H1 (cell line): Measurements from ENCODE around the gene SCAMP3. TPM values are rescaled to one million over a fixed set of nuclear protein-coding genes. Genes with fewer than 3 reads are reported as not detected.

Experiments
- CTCF ChIA-PET: fragments of 300-600 bp; sonication (Branson Sonifier 250); formaldehyde crosslinking; loops from one replicate; lab custom pipeline; 2021; ENCODE audit not compliant: partially characterized antibody; lab: Charles Lee
- POLR2A ChIA-PET: fragments of 300-600 bp; sonication (Branson Sonifier 250); formaldehyde crosslinking; loops from one replicate; lab custom pipeline; 2021; ENCODE audit warnings: inconsistent platforms; ENCODE audit not compliant: partially characterized antibody; lab: Charles Lee
- DNase-seq, 2 experiments: peaks; one replicate each; pipeline versions ENCODE4 v3.0.0 to v3.0.0-alpha.2; 2010 to 2022; ENCODE audit warnings: low spot score in 2 of 2, low read depth in 1 of 2, mixed read lengths in 1 of 2
- FAIRE-seq: peaks from 2 replicates; lab custom pipeline; 2011; peaks lifted over from hg19 to GRCh38; lab: Jason Lieb, UNC
- H2AFZ ChIP-seq: 2 replicates; pipeline ENCODE4 v1.8.1; 2012; ENCODE audit warnings: low read length, inconsistent platforms
- H2AK5ac ChIP-seq: 2 replicates; pipeline ENCODE4 v1.6.1; 2013; ENCODE audit warnings: low read depth, low read length
- H2BK120ac ChIP-seq: replicated peaks from 2 replicates; pipeline ENCODE3; 2013; ENCODE audit warnings: low read depth, low read length, inconsistent platforms
- H2BK12ac ChIP-seq: 2 replicates; pipeline ENCODE4 v1.6.1; 2013; ENCODE audit warnings: low read depth, low read length
- H2BK15ac ChIP-seq: 2 replicates; pipeline ENCODE4 v1.6.1; 2013; ENCODE audit warnings: low read length
- H2BK20ac ChIP-seq: 2 replicates; pipeline ENCODE4 v1.6.1; 2013; ENCODE audit warnings: low read length
- H2BK5ac ChIP-seq: 2 replicates; pipeline ENCODE4 v1.6.1; 2013; ENCODE audit warnings: low read depth, low read length
- H3K14ac ChIP-seq: 2 replicates; pipeline ENCODE4 v1.6.1; 2013; ENCODE audit warnings: inconsistent platforms; ENCODE audit not compliant: insufficient read length
- H3K18ac ChIP-seq: 2 replicates; pipeline ENCODE4 v1.6.1; 2013; ENCODE audit warnings: low read length; ENCODE audit errors: extremely low read depth
- H3K23ac ChIP-seq: 2 replicates; pipeline ENCODE4 v1.6.1; 2013; ENCODE audit warnings: inconsistent platforms; ENCODE audit not compliant: insufficient read length
- H3K23me2 ChIP-seq: 2 replicates; pipeline ENCODE4 v1.6.1; 2013; ENCODE audit warnings: low read depth, low read length
- H3K27ac ChIP-seq: 2 replicates; pipeline ENCODE4 v1.6.1; 2011; ENCODE audit warnings: low read depth, low read length, inconsistent platforms
- H3K27me3 ChIP-seq, 4 experiments: replicated peaks in 1 of 4; 1 replicate in 1 of 4; 2 replicates in 3 of 4; pipeline versions ENCODE4 v1.6.1 to v1.8.1; 2011 to 2013; ENCODE audit warnings: low read length in 3 of 4, mild to moderate bottlenecking in 3 of 4, inconsistent platforms in 2 of 4, mixed read lengths in 2 of 4, moderate library complexity in 1 of 4; ENCODE audit not compliant: control insufficient read depth in 3 of 4, insufficient read depth in 3 of 4; ENCODE audit errors: extremely low read depth in 1 of 4
- H3K36me3 ChIP-seq, 4 experiments: 2 replicates each; pipeline versions ENCODE4 v1.6.1 to v1.8.1; 2011 to 2013; ENCODE audit warnings: mild to moderate bottlenecking in 4 of 4, low read length in 3 of 4, moderate library complexity in 2 of 4, control low read depth in 1 of 4, inconsistent platforms in 1 of 4; ENCODE audit not compliant: insufficient read depth in 4 of 4, control insufficient read depth in 2 of 4
- H3K4ac ChIP-seq: replicated peaks from 2 replicates; pipeline ENCODE3; 2013; ENCODE audit warnings: low read length, low read depth, mixed read lengths, inconsistent platforms; ENCODE audit not compliant: insufficient read length
- H3K4me1 ChIP-seq, 4 experiments: replicated peaks in 1 of 4; 1 replicate in 1 of 4; 2 replicates in 3 of 4; pipeline versions ENCODE4 v1.6.1 to v1.8.1; 2011 to 2013; ENCODE audit warnings: low read length in 3 of 4, inconsistent platforms in 2 of 4, mixed read lengths in 1 of 4; ENCODE audit not compliant: insufficient read depth in 4 of 4, control insufficient read depth in 3 of 4
- H3K4me2 ChIP-seq, 2 experiments: 2 replicates each; pipeline versions ENCODE4 v1.6.1 to v1.8.1; 2011 to 2013; ENCODE audit warnings: low read depth in 2 of 2, low read length in 2 of 2, control low read depth in 1 of 2, inconsistent platforms in 1 of 2, mild to moderate bottlenecking in 1 of 2; ENCODE audit not compliant: insufficient read depth in 1 of 2
- H3K4me3 ChIP-seq, 4 experiments: fragments of 200-600, 300-600 bp in 1 of 4; sonication (generic), shearing (Covaris generic), sonication (Bioruptor Twin) in 1 of 4; 2 replicates each; pipeline versions ENCODE4 v1.5.1 to v1.8.1; 2011 to 2016; ENCODE audit warnings: low read length in 4 of 4, low read depth in 3 of 4, control low read depth in 2 of 4, inconsistent platforms in 2 of 4, mild to moderate bottlenecking in 2 of 4, mixed read lengths in 1 of 4, moderate library complexity in 1 of 4; ENCODE audit not compliant: insufficient read depth in 2 of 4; ENCODE audit errors: extremely low read depth in 1 of 4
- H3K56ac ChIP-seq: replicated peaks from 2 replicates; pipeline ENCODE3; 2013; ENCODE audit warnings: low read depth, mild to moderate bottlenecking, mixed read lengths, low read length, inconsistent platforms; ENCODE audit not compliant: insufficient read length
- H3K79me1 ChIP-seq: 2 replicates; pipeline ENCODE4 v1.6.1; 2013; ENCODE audit warnings: low read depth, low read length, control low read depth
- H3K79me2 ChIP-seq, 2 experiments: 2 replicates each; pipeline versions ENCODE4 v1.6.1 to v1.8.1; 2012 to 2013; ENCODE audit warnings: low read length in 2 of 2, mild to moderate bottlenecking in 2 of 2, inconsistent platforms in 1 of 2; ENCODE audit not compliant: insufficient read depth in 2 of 2, control insufficient read depth in 1 of 2
- H3K9ac ChIP-seq, 4 experiments: replicated peaks in 1 of 4; 1 replicate in 1 of 4; 2 replicates in 3 of 4; pipeline versions ENCODE4 v1.6.1 to v1.8.1; 2011 to 2013; ENCODE audit warnings: low read depth in 3 of 4, low read length in 3 of 4, control low read depth in 2 of 4, mild to moderate bottlenecking in 2 of 4, moderate library complexity in 2 of 4, inconsistent platforms in 1 of 4; ENCODE audit errors: extremely low read depth in 1 of 4
- H3K9me3 ChIP-seq, 2 experiments: 2 replicates each; pipeline versions ENCODE4 v1.6.1 to v1.8.1; 2012 to 2013; ENCODE audit warnings: mild to moderate bottlenecking in 2 of 2, moderate library complexity in 2 of 2, control low read depth in 1 of 2, inconsistent platforms in 1 of 2, low read depth in 1 of 2, low read length in 1 of 2, mixed read lengths in 1 of 2; ENCODE audit not compliant: insufficient read depth in 2 of 2
- H4K20me1 ChIP-seq, 2 experiments: replicated peaks in 1 of 2; 2 replicates each; pipeline versions ENCODE3 to v1.8.1; 2011 to 2013; ENCODE audit warnings: inconsistent platforms in 2 of 2, low read length in 2 of 2, mild to moderate bottlenecking in 1 of 2; ENCODE audit not compliant: insufficient read depth in 2 of 2, control insufficient read depth in 1 of 2
- H4K5ac ChIP-seq: 2 replicates; pipeline ENCODE4 v1.6.1; 2013; ENCODE audit warnings: low read length, low read depth, mixed read lengths, inconsistent platforms; ENCODE audit not compliant: insufficient read length
- H4K8ac ChIP-seq: 2 replicates; pipeline ENCODE4 v1.8.0; 2013; ENCODE audit warnings: mild to moderate bottlenecking, moderate library complexity, low read length, inconsistent platforms; ENCODE audit not compliant: insufficient read depth; ENCODE audit errors: extremely low read depth
- H4K91ac ChIP-seq: replicated peaks from 2 replicates; pipeline ENCODE3; 2013; ENCODE audit warnings: low read length, mixed read lengths, inconsistent platforms; ENCODE audit not compliant: insufficient read length
- ASH2L ChIP-seq: fragments of 200-600, 300-600 bp; sonication (generic); IDR thresholded peaks from one replicate; pipeline ENCODE4 v1.7.1; 2017; ENCODE audit warnings: low read length
- BRCA1 ChIP-seq: IDR thresholded peaks from 2 replicates; pipeline ENCODE4 v1.6.1; 2012; ENCODE audit warnings: low read depth, low read length, improper control_type of control experiment
- CREB1 ChIP-seq: IDR thresholded peaks from 2 replicates; pipeline ENCODE4 v1.6.1; 2012; ENCODE audit warnings: inconsistent platforms
- CTBP2 ChIP-seq: IDR thresholded peaks from 2 replicates; pipeline ENCODE4 v1.7.0; 2011; ENCODE audit warnings: borderline replicate concordance, mild to moderate bottlenecking, moderate library complexity, mixed read lengths, low read length; ENCODE audit not compliant: insufficient read depth, insufficient read length
- FOSL1 ChIP-seq: IDR thresholded peaks from 2 replicates; pipeline ENCODE4 v1.6.1; 2011; ENCODE audit warnings: mild to moderate bottlenecking, low read depth, low read length, moderate library complexity; ENCODE audit not compliant: insufficient read depth
- SP2 ChIP-seq: IDR thresholded peaks from 2 replicates; pipeline ENCODE4 v1.6.1; 2012; ENCODE audit warnings: mild to moderate bottlenecking, low read length, inconsistent platforms
- WGBS, 2 experiments: shearing (Covaris generic) in 1 of 2; methylation state at CpG; one replicate each; pipeline versions ENCODE4 v1.1.6 to v1.1.7; 2013 to 2015; ENCODE audit warnings: low lambda C conversion rate in 2 of 2, mixed read lengths in 2 of 2, inconsistent platforms in 1 of 2, low coverage in 1 of 2, missing lambda C conversion rate in 1 of 2; ENCODE audit not compliant: insufficient replicate concordance in 2 of 2, insufficient coverage in 1 of 2, insufficient read length in 1 of 2; ENCODE audit errors: extremely low coverage in 1 of 2, missing lambda C conversion rate in 1 of 2; 5-methylcytosine and 5-hydroxymethylcytosine counted together
- polyA plus RNA-seq, 7 experiments: library from polyadenylated mRNA; depleted of rRNA in 3 of 7; stranded (reverse) in 5 of 7; unstranded in 2 of 7; fragments of >200 nt in 5 of 7; fragments of 200-250 nt in 2 of 7; gene quantifications; 1 replicate in 5 of 7; 2 replicates in 1 of 7; 4 replicates in 1 of 7; pipeline versions ENCODE4 v1.2.1 to v1.2.3, GENCODE V29; 2011 to 2013; ENCODE audit warnings: missing spikeins in 2 of 7, mixed read lengths in 2 of 7
- total RNA-seq: library from RNA; stranded (reverse); fragmentation: NEBNext Ultra II Directional; extraction: Animal tissue kit (Norgen Biotek cat#: 25700); gene quantifications from 2 replicates; pipeline ENCODE4 v1.2.1, GENCODE V29; 2021
- TF ChIP-seq, protein P1 (sequence below): IDR thresholded peaks from 2 replicates; pipeline ENCODE4 v1.6.1; 2012; ENCODE audit warnings: low read length, inconsistent platforms

The SCAMP3 gene
- total and polyA plus RNA-seq, 2 of the 8 experiments (the other 6 are each of a cell fraction or from before 2014, with no cell fraction given) = 48.9 to 143 TPM

DNA sequence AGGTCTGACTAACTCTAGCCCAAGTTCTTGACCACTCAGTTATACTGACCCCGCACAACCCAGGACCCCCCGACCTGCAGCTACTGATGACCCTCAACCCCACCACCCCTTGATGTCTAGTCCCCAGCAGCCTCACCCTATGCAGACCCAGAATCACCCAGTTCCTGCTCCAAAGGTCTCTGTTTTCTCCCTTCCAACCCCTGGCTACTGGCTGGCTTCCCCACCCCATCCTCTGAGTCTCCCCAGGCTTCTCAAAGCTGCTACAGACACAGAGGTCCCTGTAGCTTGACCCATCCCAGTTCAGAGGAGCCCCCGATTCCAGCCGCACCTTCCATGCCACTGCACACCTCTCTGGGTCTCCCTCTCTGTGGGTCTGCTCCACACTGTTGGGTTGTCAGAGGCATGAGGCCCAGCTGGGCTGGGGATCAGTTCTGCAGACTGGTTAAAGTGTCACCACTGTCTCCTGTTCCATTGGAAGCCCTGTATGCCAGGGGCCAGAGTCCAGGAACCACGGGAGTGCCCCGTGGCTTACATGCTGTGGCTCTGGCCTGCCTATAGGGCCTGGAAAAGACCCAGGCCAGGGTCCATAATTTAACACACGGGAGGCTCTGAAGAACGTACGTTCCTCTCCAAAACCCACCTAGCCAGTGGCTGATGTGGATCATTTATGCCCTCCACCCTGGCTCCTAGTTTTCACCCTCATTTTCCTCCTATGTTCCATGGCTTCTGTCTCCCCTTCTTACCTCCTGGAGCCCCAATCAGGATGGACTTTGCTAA is 38.6 kb upstream of the SCAMP3 start:
- no peak overlapping the region for H3K23ac ChIP-seq
- peaks cover 3 to 13% (median 3%) of the 10 kb centered on the region in 4 experiments; a peak in 6 of 7 replicates for H3K4me1 ChIP-seq
- no peaks in the 10 kb centered on the region for H3K79me1 ChIP-seq
- H2BK120ac ChIP-seq = no peak overlapping the region
- 93% methylated on average over 9 of the region's 9 CpGs; no CpG with 5 or more reads in 1 of the 2 experiments for WGBS, 2 experiments
- ChIA-PET POLR2A (interaction anchor here (1.1 to 2.2 kb wide), 4 partner anchors 34 to 105 kb away, joined by 3 to 6 read pairs (median 4); partner anchors contain the start of gene SCAMP3), CTCF (interaction anchor here (1.4 to 2.9 kb wide), 6 partner anchors 9 to 50 kb away, joined by 4 to 14 read pairs (median 7); no protein-coding TSS in a partner anchor)
- no peak overlapping the region for H3K14ac ChIP-seq
- no peak overlapping the region for H2BK5ac ChIP-seq
- H4K5ac ChIP-seq = no peak overlapping the region
- H4K91ac ChIP-seq = no peak overlapping the region
- no peak overlapping the region; the same call in 1 of the 2 replicates for H4K8ac ChIP-seq
- H3K27me3 ChIP-seq = no peaks in the 10 kb centered on the region; a peak in 2 of 7 replicates
- no peaks in the 10 kb centered on the region for H3K36me3 ChIP-seq
- no peak overlapping the region for H2AFZ ChIP-seq
- no peak overlapping the region for H3K56ac ChIP-seq
- no peaks in the 10 kb centered on the region for H3K79me2 ChIP-seq
- no peak overlapping the region for H3K4ac ChIP-seq
- H4K20me1 ChIP-seq = no peaks in the 10 kb centered on the region
- no peaks in the 10 kb centered on the region for H3K9me3 ChIP-seq
- H3K18ac ChIP-seq = no peak overlapping the region
- H3K9ac ChIP-seq = no peak overlapping the region
- DNase-seq (no peak), FAIRE-seq (no peak)
- H2AK5ac ChIP-seq = peak overlapping the region; percentile 65; the same call in 1 of the 2 replicates
- no peak overlapping the region for H3K27ac ChIP-seq
- H2BK15ac ChIP-seq = no peak overlapping the region
- no peak overlapping the region for H2BK12ac ChIP-seq
- H3K4me3 ChIP-seq = no peak overlapping the region
- H3K23me2 ChIP-seq = 0 out of 2 replicates have a peak, but pooled peaks cover under 1% of the 10 kb centered on the region
- no peak overlapping the region for H2BK20ac ChIP-seq
- no peak overlapping the region for H3K4me2 ChIP-seq
- TF ChIP-seq CTBP2 = no peak
- TF ChIP-seq FOSL1 = no peak
- TF ChIP-seq BRCA1 = no peak
- no peak for TF ChIP-seq CREB1
- TF ChIP-seq, protein P1, sequence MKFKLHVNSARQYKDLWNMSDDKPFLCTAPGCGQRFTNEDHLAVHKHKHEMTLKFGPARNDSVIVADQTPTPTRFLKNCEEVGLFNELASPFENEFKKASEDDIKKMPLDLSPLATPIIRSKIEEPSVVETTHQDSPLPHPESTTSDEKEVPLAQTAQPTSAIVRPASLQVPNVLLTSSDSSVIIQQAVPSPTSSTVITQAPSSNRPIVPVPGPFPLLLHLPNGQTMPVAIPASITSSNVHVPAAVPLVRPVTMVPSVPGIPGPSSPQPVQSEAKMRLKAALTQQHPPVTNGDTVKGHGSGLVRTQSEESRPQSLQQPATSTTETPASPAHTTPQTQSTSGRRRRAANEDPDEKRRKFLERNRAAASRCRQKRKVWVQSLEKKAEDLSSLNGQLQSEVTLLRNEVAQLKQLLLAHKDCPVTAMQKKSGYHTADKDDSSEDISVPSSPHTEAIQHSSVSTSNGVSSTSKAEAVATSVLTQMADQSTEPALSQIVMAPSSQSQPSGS = no peak
- no peak for TF ChIP-seq SP2
- TF ChIP-seq ASH2L = no peak
